ENCODE measurements around the gene CD55.

The CD55 gene

GRCh38 chr1:207366022-207366421, 44.5 kb downstream of the CD55 start:
- H3K4me1 ChIP-seq, result no peaks in the 10 kb centered on the region
- H3K4me3 ChIP-seq (ENCODE audit: low read depth, low read length), result no peak overlapping the region
- no peak for DNase-seq
- no peaks in the 10 kb centered on the region for H3K9me3 ChIP-seq
- TF ChIP-seq CTCF (IDR thresholded peaks at IDR 0.05; ENCODE audit: low read depth, low read length), result no peak
- H3K27me3 ChIP-seq, result no peaks in the 10 kb centered on the region
- no peaks in the 10 kb centered on the region for H3K36me3 ChIP-seq

GRCh38 chr1:207388721-207389120, 67.2 kb downstream of the CD55 start:
- no peak overlapping the region for H3K4me3 ChIP-seq (ENCODE audit: low read depth, low read length)
- no peaks in the 10 kb centered on the region for H3K36me3 ChIP-seq
- no peak for DNase-seq
- no peaks in the 10 kb centered on the region for H3K9me3 ChIP-seq
- H3K4me1 ChIP-seq, result no peaks in the 10 kb centered on the region
- TF ChIP-seq CTCF (IDR thresholded peaks at IDR 0.05; ENCODE audit: low read depth, low read length), result no peak
- H3K27me3 ChIP-seq, result peaks cover 6% of the 10 kb centered on the region

GRCh38 chr1:207389728-207390464, 68.4 kb downstream of the CD55 start:
- no peaks in the 10 kb centered on the region for H3K9me3 ChIP-seq
- no peak for DNase-seq
- no peaks in the 10 kb centered on the region for H3K4me1 ChIP-seq

GRCh38 chr1:207393610-207394009, 72.1 kb downstream of the CD55 start:
- H3K27me3 ChIP-seq, result peaks cover 5% of the 10 kb centered on the region
- H3K4me1 ChIP-seq, result no peaks in the 10 kb centered on the region
- TF ChIP-seq CTCF (IDR thresholded peaks at IDR 0.05; ENCODE audit: low read depth, low read length), result no peak
- no peaks in the 10 kb centered on the region for H3K9me3 ChIP-seq
- no peaks in the 10 kb centered on the region for H3K36me3 ChIP-seq
- no peak for DNase-seq
- no peak overlapping the region for H3K4me3 ChIP-seq (ENCODE audit: low read depth, low read length)

More at GRCh38 chr1:207389728-207390464, 68.4 kb downstream of the CD55 start:
- Histone ChIP-seq H3K4me3 (ENCODE audit: low read depth, low read length) (no peak overlapping the region), H3K36me3 (no peaks in the 10 kb centered on the region), H3K27me3 (peaks cover 6% of the 10 kb centered on the region)
- no peak for TF ChIP-seq CTCF (IDR thresholded peaks at IDR 0.05; ENCODE audit: low read depth, low read length)

GRCh38 chr1:207396168-207396746, 74.8 kb downstream of the CD55 start:
- Histone ChIP-seq H3K4me1 (no peaks in the 10 kb centered on the region), H3K27me3 (peaks cover 4% of the 10 kb centered on the region), H3K36me3 (no peaks in the 10 kb centered on the region), H3K9me3 (no peaks in the 10 kb centered on the region), H3K4me3 (ENCODE audit: low read depth, low read length) (no peak overlapping the region)
- no peak for DNase-seq
- no peak for TF ChIP-seq CTCF (IDR thresholded peaks at IDR 0.05; ENCODE audit: low read depth, low read length)

GRCh38 chr1:207397525-207397926, 76.0 kb downstream of the CD55 start:
- H3K4me1 ChIP-seq, result no peaks in the 10 kb centered on the region
- peaks cover 7% of the 10 kb centered on the region for H3K27me3 ChIP-seq
- H3K36me3 ChIP-seq, result no peaks in the 10 kb centered on the region
- DNase-seq, result no peak
- no peaks in the 10 kb centered on the region for H3K9me3 ChIP-seq
- H3K4me3 ChIP-seq (ENCODE audit: low read depth, low read length), result no peak overlapping the region
- TF ChIP-seq CTCF (IDR thresholded peaks at IDR 0.05; ENCODE audit: low read depth, low read length), result no peak

All from BE2C (cell line).